ENCODE results near the gene GAB1. TPM values are rescaled to one million over a fixed set of nuclear protein-coding genes. Genes with fewer than 3 reads are reported as not detected.

GAB1 gene
- total RNA-seq, 3 donors from 2014 or later = 62.3 to 104 (median 84.0) TPM

DNA sequence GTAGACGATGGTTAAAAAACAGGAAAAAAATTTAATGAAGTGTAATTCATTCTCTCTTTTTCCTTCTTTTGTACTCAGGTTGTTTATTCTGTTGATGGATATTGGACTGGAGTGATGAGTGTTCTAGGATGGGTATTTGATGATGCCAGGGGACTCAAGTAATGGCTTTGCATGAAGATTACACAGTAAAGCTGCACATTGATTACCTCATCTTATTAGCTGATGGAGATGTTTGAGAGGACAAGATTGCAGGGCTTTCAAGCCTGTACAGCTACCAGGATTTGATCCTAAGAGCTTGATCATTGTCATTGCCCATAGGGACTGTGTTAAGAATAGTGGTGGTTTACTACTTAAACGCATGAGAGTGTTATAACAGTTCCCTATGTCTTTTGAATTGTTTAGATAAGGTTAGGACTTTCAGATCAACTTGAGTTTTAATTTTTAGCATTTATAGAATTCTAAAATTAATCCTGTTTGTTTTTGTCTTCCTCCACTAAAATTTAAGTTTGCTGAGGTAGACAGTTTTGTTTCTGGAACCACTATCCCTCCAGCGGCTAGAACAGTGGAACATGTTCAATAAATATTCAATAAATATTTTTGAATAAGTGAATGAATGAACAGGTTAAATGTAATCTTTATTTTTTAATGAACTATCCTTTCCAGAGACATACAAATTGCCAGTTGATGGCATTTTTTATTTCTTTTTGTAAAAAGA is 58.2 kb downstream of the GAB1 start:
- TF ChIP-seq, protein P1, sequence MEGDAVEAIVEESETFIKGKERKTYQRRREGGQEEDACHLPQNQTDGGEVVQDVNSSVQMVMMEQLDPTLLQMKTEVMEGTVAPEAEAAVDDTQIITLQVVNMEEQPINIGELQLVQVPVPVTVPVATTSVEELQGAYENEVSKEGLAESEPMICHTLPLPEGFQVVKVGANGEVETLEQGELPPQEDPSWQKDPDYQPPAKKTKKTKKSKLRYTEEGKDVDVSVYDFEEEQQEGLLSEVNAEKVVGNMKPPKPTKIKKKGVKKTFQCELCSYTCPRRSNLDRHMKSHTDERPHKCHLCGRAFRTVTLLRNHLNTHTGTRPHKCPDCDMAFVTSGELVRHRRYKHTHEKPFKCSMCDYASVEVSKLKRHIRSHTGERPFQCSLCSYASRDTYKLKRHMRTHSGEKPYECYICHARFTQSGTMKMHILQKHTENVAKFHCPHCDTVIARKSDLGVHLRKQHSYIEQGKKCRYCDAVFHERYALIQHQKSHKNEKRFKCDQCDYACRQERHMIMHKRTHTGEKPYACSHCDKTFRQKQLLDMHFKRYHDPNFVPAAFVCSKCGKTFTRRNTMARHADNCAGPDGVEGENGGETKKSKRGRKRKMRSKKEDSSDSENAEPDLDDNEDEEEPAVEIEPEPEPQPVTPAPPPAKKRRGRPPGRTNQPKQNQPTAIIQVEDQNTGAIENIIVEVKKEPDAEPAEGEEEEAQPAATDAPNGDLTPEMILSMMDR (IDR thresholded peaks at IDR 0.05) = no peak
- H3K36me3 ChIP-seq (ENCODE audit: low read depth) = no peaks in the 10 kb centered on the region
- H3K4me1 ChIP-seq (ENCODE audit: low read depth) = peaks cover 6% of the 10 kb centered on the region
- DNase-seq = no peak
- no peak for ATAC-seq
- no peak overlapping the region for H3K4me3 ChIP-seq
- intact Hi-C loops (cut with DNase I, micrococcal nuclease) = no loop called here
- H3K9me3 ChIP-seq = no peaks in the 10 kb centered on the region

DNA sequence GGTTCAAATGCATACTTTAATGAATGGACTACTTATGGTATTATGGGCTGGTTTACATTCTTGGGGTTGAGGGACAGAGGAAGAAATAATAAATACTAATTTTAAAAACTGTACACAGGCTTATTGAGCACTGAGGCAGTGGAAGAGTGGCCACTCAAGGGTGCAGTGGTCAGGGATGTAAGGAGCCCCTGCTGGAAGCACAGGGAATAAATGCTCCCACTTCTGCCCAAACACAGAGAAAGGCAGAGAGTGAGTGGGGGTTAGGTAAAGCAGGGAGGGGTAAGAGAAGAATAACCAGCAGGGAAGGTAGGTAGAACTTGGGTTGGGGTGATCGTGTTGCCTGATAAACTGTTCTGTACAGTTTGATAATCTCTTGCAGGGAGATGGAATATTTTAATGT is 60.0 kb downstream of the GAB1 start:
- Histone ChIP-seq H3K9me3 (no peaks in the 10 kb centered on the region), H3K36me3 (ENCODE audit: low read depth) (no peaks in the 10 kb centered on the region), H3K4me3 (no peak overlapping the region), H3K4me1 (ENCODE audit: low read depth) (peaks cover 6% of the 10 kb centered on the region)
- DNase-seq = no peak
- intact Hi-C loops (cut with DNase I, micrococcal nuclease) = no loop called here
- no peak for ATAC-seq
- TF ChIP-seq, protein P1 (IDR thresholded peaks at IDR 0.05) = no peak

DNA sequence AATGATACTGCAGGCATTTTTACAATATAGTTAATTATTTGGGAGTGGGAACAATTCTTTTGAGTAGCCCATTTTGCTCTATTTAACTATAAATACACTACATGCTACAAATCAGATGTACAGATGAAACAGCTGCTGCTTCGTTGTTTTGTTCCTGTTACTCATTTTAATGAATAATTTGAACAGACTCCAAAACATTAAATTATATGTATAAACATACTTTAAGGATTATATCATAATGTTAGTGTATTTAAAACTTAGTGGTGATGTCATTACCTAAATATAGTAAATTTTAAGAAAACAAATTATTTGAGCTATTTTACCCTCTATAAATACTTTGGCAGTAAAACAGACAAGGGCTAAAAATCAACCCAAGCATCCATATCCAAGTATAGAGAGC is 60.7 kb downstream of the GAB1 start:
- H3K4me1 ChIP-seq (ENCODE audit: low read depth) = peaks cover 6% of the 10 kb centered on the region
- intact Hi-C loops (cut with DNase I, micrococcal nuclease) = no loop called here
- H3K9me3 ChIP-seq = no peaks in the 10 kb centered on the region
- no peaks in the 10 kb centered on the region for H3K36me3 ChIP-seq (ENCODE audit: low read depth)
- ATAC-seq (no peak), DNase-seq (no peak)
- TF ChIP-seq, protein P1 (IDR thresholded peaks at IDR 0.05) = no peak
- no peak overlapping the region for H3K4me3 ChIP-seq

DNA sequence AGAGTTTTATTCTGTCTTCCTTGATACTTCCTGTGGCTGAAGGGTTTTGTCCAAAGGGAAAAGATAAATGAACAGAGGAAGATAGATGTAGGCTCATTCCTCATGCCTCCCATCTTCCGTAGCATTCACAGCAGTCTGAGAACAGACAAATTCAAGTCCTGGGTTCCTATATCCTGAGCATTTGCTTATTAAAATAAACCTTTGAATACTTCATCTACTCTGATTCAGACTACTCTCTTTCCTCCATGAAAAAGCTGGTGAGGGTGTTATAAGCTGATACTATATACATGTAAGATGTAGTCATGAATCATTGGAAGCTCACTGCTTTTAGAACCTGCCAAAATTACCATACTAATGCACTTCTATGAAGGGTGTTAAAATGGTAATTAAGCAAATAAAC is 61.2 kb downstream of the GAB1 start:
- intact Hi-C loops (cut with DNase I, micrococcal nuclease) = no loop called here
- ATAC-seq = no peak
- TF ChIP-seq, protein P1 (IDR thresholded peaks at IDR 0.05) = no peak
- no peaks in the 10 kb centered on the region for H3K36me3 ChIP-seq (ENCODE audit: low read depth)
- no peak overlapping the region for H3K4me3 ChIP-seq
- H3K9me3 ChIP-seq = no peaks in the 10 kb centered on the region
- peaks cover 6% of the 10 kb centered on the region for H3K4me1 ChIP-seq (ENCODE audit: low read depth)
- DNase-seq = no peak

DNA sequence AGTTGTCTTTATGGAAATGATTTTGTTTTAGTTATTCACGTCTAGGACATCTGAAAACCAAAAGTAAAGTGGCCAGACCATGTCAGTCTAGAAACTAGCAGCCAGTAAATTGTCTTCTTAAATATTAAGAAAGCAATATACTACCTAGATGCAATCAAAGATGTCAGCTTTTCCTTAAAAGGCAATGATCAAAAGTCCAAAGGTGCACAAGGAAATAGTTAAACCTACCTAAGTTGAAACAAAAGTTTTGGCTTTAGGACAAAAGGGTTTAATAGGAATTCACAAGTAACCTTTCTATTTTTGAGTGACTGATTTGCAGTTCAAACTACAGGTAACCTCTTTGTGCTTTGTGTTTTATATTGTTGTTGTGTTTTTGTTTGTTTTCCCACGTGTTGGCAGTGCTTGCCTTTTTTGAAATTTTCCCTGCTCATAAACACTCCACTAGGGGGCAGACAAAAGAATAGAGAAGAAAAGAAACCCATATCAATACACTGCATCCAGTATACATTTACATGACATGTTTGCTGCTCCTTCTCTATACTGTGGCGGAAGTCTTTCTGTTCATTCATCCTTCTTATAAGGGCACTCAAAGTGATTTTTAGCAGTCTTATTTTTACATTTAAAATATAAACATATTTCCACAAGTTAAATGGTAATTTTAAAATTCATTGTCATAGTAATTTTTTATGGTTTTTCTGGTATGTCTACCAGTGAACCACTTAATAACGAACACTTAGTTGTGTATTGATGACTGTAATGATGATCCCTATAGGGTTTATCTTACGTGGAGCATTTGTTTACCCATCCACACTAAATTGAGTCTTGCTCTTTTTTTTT is 62.7 kb downstream of the GAB1 start:
- DNase-seq (no peak), ATAC-seq (peak; percentile 89)
- H3K36me3 ChIP-seq (ENCODE audit: low read depth) = no peaks in the 10 kb centered on the region
- no peaks in the 10 kb centered on the region for H3K9me3 ChIP-seq
- no peak overlapping the region for H3K4me3 ChIP-seq
- TF ChIP-seq, protein P1 (IDR thresholded peaks at IDR 0.05) = peak; percentile 35
- intact Hi-C loops (cut with DNase I, micrococcal nuclease) = no loop called here
- peaks cover 14% of the 10 kb centered on the region for H3K4me1 ChIP-seq (ENCODE audit: low read depth)

Measured in mucosa of descending colon (tissue), 3 donors.